ENCODE results near the gene NCAN. TPM values are rescaled to one million over a fixed set of nuclear protein-coding genes. Genes with fewer than 3 reads are reported as not detected.
A peak's percentile ranks its signal among the peaks of the same experiment; 100 is the strongest.
"Not testable (repeated sequence)": the region's sequence is repeated elsewhere in the genome, so short reads cannot be mapped to it uniquely, and the experiment has no call there.

The NCAN gene
- total RNA-seq, 1 donor from 2014 or later, result not detected

DNA sequence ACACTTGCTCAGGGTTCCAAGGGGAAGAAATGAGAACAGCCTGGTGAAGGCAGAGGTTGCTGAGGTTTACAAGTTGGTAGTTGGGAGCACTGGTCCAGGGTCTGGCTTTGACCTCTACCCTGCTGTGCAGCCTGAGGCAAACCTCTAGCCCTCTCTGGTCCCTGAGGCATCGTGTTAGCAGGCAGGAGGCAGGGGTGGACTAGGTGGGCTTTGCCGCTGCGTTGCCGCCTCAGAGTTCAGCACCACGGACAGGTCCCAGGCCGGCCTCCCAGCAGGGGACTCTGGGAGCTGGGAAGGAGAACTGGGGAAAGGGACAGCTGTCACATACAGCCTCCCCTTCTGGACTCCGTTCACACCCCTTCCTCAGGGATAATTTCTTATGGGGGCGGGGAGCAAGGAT lies 3.1 kb downstream of the NCAN start:
- H3K27me3 ChIP-seq (ENCODE audit: low read depth), result peaks cover 53% of the 10 kb centered on the region

DNA sequence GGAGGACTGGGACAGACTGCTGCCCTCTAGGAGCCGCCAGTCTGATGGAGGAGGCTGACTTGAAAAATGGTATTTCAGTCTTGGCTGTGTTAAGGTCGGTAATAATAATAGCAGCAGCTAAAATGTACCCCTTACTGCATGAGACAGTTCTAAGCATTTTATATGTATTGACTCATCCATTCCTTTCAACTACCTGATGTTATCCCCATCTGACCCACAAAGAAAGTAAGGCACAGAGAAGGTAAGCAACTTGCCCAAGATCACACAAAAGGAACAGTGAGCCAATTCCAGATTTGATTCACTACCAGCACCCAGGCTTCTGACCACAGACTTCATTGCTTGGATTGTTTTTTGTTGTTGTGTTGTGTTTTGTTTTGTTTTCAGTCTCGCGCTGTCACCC lies 4.0 kb downstream of the NCAN start:
- Histone ChIP-seq H3K4me1 (no peaks in the 10 kb centered on the region), H3K4me3 (no peak overlapping the region), H3K27me3 (ENCODE audit: low read depth) (peaks cover 46% of the 10 kb centered on the region), H3K27ac (no peak overlapping the region), H3K9me3 (no peaks in the 10 kb centered on the region), H3K36me3 (no peaks in the 10 kb centered on the region)
- ATAC-seq (no peak), DNase-seq (no peak)
- intact Hi-C loops (cut with DNase I), result no loop called here
- TF ChIP-seq, protein P1, sequence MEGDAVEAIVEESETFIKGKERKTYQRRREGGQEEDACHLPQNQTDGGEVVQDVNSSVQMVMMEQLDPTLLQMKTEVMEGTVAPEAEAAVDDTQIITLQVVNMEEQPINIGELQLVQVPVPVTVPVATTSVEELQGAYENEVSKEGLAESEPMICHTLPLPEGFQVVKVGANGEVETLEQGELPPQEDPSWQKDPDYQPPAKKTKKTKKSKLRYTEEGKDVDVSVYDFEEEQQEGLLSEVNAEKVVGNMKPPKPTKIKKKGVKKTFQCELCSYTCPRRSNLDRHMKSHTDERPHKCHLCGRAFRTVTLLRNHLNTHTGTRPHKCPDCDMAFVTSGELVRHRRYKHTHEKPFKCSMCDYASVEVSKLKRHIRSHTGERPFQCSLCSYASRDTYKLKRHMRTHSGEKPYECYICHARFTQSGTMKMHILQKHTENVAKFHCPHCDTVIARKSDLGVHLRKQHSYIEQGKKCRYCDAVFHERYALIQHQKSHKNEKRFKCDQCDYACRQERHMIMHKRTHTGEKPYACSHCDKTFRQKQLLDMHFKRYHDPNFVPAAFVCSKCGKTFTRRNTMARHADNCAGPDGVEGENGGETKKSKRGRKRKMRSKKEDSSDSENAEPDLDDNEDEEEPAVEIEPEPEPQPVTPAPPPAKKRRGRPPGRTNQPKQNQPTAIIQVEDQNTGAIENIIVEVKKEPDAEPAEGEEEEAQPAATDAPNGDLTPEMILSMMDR (IDR thresholded peaks at IDR 0.05), result no peak

More for the DNA sequence above, 3.1 kb downstream of the NCAN start:
- intact Hi-C loops (cut with DNase I), result no loop called here
- no peaks in the 10 kb centered on the region for H3K36me3 ChIP-seq
- no peak overlapping the region for H3K4me3 ChIP-seq
- H3K9me3 ChIP-seq, result no peaks in the 10 kb centered on the region
- no peaks in the 10 kb centered on the region for H3K4me1 ChIP-seq
- no peak for DNase-seq
- no peak overlapping the region for H3K27ac ChIP-seq
- TF ChIP-seq, protein P1 (IDR thresholded peaks at IDR 0.05), result no peak
- ATAC-seq, result peak in 1 of 2 donors; percentile 53

- Histone ChIP-seq H3K4me1 (no peaks in the 10 kb centered on the region), H3K9me3 (no peaks in the 10 kb centered on the region), H3K4me3 (no peak overlapping the region), H3K36me3 (no peaks in the 10 kb centered on the region), H3K27ac (no peak overlapping the region), H3K27me3 (ENCODE audit: low read depth) (peaks cover 33% of the 10 kb centered on the region)
- ATAC-seq (no peak), DNase-seq (no peak)
- intact Hi-C loops (cut with DNase I), result no loop called here
- TF ChIP-seq, protein P1 (IDR thresholded peaks at IDR 0.05), result no peak
Measured at GRCh38 chr19:19217099-19217498, 5.3 kb downstream of the NCAN start.

GRCh38 chr19:19218911-19219310 lies 7.2 kb downstream of the NCAN start:
- Histone ChIP-seq H3K36me3 (no peaks in the 10 kb centered on the region), H3K4me1 (no peaks in the 10 kb centered on the region), H3K4me3 (no peak overlapping the region), H3K27me3 (ENCODE audit: low read depth) (peaks cover 28% of the 10 kb centered on the region), H3K9me3 (no peaks in the 10 kb centered on the region), H3K27ac (no peak overlapping the region)
- DNase-seq (no peak), ATAC-seq (no peak)
- intact Hi-C loops (cut with DNase I), result no loop called here
- TF ChIP-seq, protein P1 (IDR thresholded peaks at IDR 0.05), result no peak

DNA sequence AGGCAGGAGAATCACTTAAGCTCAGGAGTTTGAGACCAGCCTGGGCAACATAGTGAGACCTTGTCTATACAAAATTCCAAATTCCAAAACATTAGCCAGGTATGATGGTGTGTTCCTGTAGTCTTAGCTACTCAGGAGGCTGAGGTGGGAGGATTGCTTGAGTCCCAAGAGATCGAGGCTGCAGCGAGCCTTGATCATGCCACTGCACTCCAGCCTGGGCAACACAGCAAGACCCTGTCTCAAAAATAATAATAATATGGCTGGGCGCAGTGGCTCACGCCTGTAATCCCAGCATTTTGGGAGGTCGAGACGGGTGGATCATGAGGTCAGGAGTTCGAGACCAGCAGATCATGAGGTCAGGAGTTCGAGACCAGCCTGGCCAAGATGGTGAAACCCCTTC lies 9.2 kb downstream of the NCAN start:
- ATAC-seq; H3K9me3 ChIP-seq; H3K36me3 ChIP-seq; intact Hi-C loops (cut with DNase I); H3K4me3 ChIP-seq; DNase-seq; H3K27ac ChIP-seq; H3K4me1 ChIP-seq: not testable (repeated sequence)
- H3K27me3 ChIP-seq (ENCODE audit: low read depth), result peaks cover 32% of the 10 kb centered on the region

DNA sequence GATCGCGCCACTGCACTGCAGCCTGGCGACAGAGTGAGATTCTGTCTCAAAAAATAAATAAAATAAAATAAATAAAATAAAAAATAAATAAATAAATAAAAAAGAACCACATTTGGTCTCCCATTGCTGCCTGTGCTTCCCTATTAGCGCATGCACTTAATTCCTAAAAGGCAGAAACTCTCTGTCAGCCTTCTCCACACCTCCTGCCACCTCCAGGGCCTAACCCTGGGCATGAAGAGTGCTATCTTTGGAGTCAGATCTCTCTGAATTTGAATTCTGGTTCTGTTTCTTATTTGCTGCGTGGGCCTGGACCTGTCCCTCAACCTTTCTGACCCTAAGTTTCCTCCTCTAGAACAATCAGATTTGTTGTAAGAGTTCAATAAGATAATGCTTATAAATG lies 11.3 kb downstream of the NCAN start:
- Histone ChIP-seq H3K4me3 (no peak overlapping the region), H3K27me3 (ENCODE audit: low read depth) (peaks cover 41% of the 10 kb centered on the region), H3K4me1 (peaks cover 10% of the 10 kb centered on the region), H3K9me3 (no peaks in the 10 kb centered on the region), H3K27ac (no peak overlapping the region), H3K36me3 (no peaks in the 10 kb centered on the region)
- intact Hi-C loops (cut with DNase I), result no loop called here
- TF ChIP-seq, protein P1 (IDR thresholded peaks at IDR 0.05), result no peak
- no peak for ATAC-seq
- no peak for DNase-seq
